ENCODE measurements around the gene TBC1D22A. TPM values are rescaled to one million over a fixed set of nuclear protein-coding genes. Genes with fewer than 3 reads are reported as not detected.

The TBC1D22A gene
- total and polyA plus RNA-seq, 9 of the 15 experiments (the other 6 are each of a cell fraction or from before 2014, with no cell fraction given): 0.20 to 11.5 (median 5.2) TPM

- ATAC-seq (no peak), DNase-seq (ENCODE audit: extremely low read depth in 1 of 4, low spot score in 3 of 4) (no peak), FAIRE-seq (no peak)
- Histone ChIP-seq H3K4me3 (no peak overlapping the region), H3K79me2 (ENCODE audit: control insufficient read depth, insufficient read depth, low read length) (no peaks in the 10 kb centered on the region), H3K9ac (ENCODE audit: insufficient read depth in 1 of 2, low read depth in 2 of 2, low read length in 2 of 2) (no peak overlapping the region), H3K4me1 (replicated peaks in 1 of 2; ENCODE audit: control insufficient read depth in 2 of 2, insufficient read depth in 2 of 2, low read length in 2 of 2) (no peaks in the 10 kb centered on the region; a peak in 2 of 5 replicates), H3K9me3 (replicated peaks; ENCODE audit: control insufficient read depth, insufficient read depth, low read depth, low read length) (no peaks in the 10 kb centered on the region), H3K4me2 (ENCODE audit: insufficient read depth, low read length) (no peak overlapping the region), H4K20me1 (replicated peaks; ENCODE audit: control insufficient read depth, insufficient read depth, low read length) (0 out of 2 replicates have a peak, but pooled peaks cover 4% of the 10 kb centered on the region), H3K36me3 (ENCODE audit: control insufficient read depth, insufficient read depth, low read length) (0 out of 3 replicates have a peak, but pooled peaks cover 2% of the 10 kb centered on the region), H3K9me1 (ENCODE audit: control insufficient read depth, insufficient read depth, low read length) (no peaks in the 10 kb centered on the region), H3K27me3 (ENCODE audit: control insufficient read depth in 2 of 2, insufficient read depth in 2 of 2, low read length in 2 of 2) (no peaks in the 10 kb centered on the region), H2AFZ (ENCODE audit: low read depth, low read length) (no peak overlapping the region), H3K27ac (ENCODE audit: extremely low read depth, low read depth, low read length) (no peak overlapping the region)
- BruUV-seq (replicated peaks): no TSS peak
- CTCF ChIA-PET (ENCODE audit: low intra/inter-chr PET ratio): no interaction called here
- intact Hi-C loops (cut with micrococcal nuclease): no loop called here
- TF ChIP-seq CLOCK (CRISPR knock-in tag; IDR thresholded peaks at IDR 0.05; ENCODE audit: borderline replicate concordance) (no peak), SNIP1 (IDR thresholded peaks at IDR 0.05; ENCODE audit: low read depth) (no peak), NEUROD1 (IDR thresholded peaks at IDR 0.05; ENCODE audit: borderline replicate concordance, low read depth, low read length, partially characterized antibody) (no peak), PRMT5 (CRISPR knock-in tag; IDR thresholded peaks at IDR 0.05) (no peak), ZBTB33 (CRISPR knock-in tag; IDR thresholded peaks at IDR 0.05) (no peak), ZNF830 (CRISPR knock-in tag; IDR thresholded peaks at IDR 0.05) (no peak), TSC22D4 (tag; IDR thresholded peaks at IDR 0.05) (no peak), SLC30A9 (CRISPR knock-in tag; IDR thresholded peaks at IDR 0.05) (no peak)
- in situ Hi-C loops (cut with MboI): no loop called here
- 68% methylated on average over 9 of the region's 10 CpGs for WGBS (ENCODE audit: insufficient coverage, low coverage, missing lambda C conversion rate)
- POLR2A ChIA-PET: no interaction called here
Measured at GRCh38 chr22:46914481-46914880, 152.0 kb downstream of the TBC1D22A start.

Measured in K562 (cell line).